OCI-LY1 (cell line): ENCODE data around the gene DNAJC3.

ENCODE experiments used
- CTCF ChIP-seq: fragments of 200-600 bp; sonication (generic), shearing (Covaris generic); IDR thresholded peaks from 2 replicates; pipeline ENCODE4 v1.5.1; 2017; ENCODE audit warnings: mild to moderate bottlenecking, antibody characterized with exemption, low read length, moderate library complexity, mixed read lengths
- EZH2 ChIP-seq: fragments of 200-600 bp; sonication (generic), shearing (Covaris generic); IDR thresholded peaks from 2 replicates; pipeline ENCODE4 v1.8.0; 2017; ENCODE audit warnings: borderline replicate concordance, mixed run types, mild to moderate bottlenecking, antibody characterized with exemption, low read length, moderate library complexity, mixed read lengths

- TF ChIP-seq CTCF (no peak), EZH2 (no peak)
Observed at GRCh38 chr13:95743192-95743591, 66.3 kb downstream of the DNAJC3 start.
